Caco-2 (cell line): ENCODE measurements around the gene TMEM17. TPM values are rescaled to one million over a fixed set of nuclear protein-coding genes. Genes with fewer than 3 reads are reported as not detected.

Experiments used
- BruUV-seq: library from RNA; stranded (reverse); fragments of 400-500 nt; replicated peaks from 2 replicates; lab custom pipeline; 2021; lab: Mats Ljungman, UMichigan
- CTCF ChIA-PET: fragments of 300-600 bp; sonication (Branson Sonifier 250); formaldehyde crosslinking; loops from one replicate; lab custom pipeline; 2022; ENCODE audit warnings: antibody characterized with exemption; lab: Charles Lee
- POLR2A ChIA-PET: fragments of 300-600 bp; sonication (Branson Sonifier 250); formaldehyde crosslinking; loops from one replicate; lab custom pipeline; 2022; ENCODE audit warnings: antibody characterized with exemption; lab: Charles Lee
- DNase-seq, 2 experiments: peaks; one replicate each; pipeline versions ENCODE4 v3.0.0 to v3.0.0-alpha.2; 2020 to 2022
- H3K27me3 ChIP-seq: replicated peaks from 2 replicates; pipeline ENCODE4 v1.6.0; 2011; ENCODE audit warnings: low read length; ENCODE audit not compliant: control insufficient read depth, insufficient read depth
- H3K36me3 ChIP-seq: 2 replicates; pipeline ENCODE4 v1.5.1; 2011; ENCODE audit warnings: low read length; ENCODE audit not compliant: control insufficient read depth, insufficient read depth
- H3K4me1 ChIP-seq: fragments of 250-450 bp; sonication (Bioruptor Pico); 2 replicates; pipeline ENCODE4 v1.5.1; 2020; ENCODE audit warnings: mild to moderate bottlenecking
- H3K4me3 ChIP-seq: 2 replicates; pipeline ENCODE4 v1.5.1; 2011; ENCODE audit warnings: low read depth, mild to moderate bottlenecking, control low read depth, low read length
- H3K9me3 ChIP-seq: fragments of 250-450 bp; sonication (Bioruptor Pico); 2 replicates; pipeline ENCODE4 v1.5.1; 2020; ENCODE audit warnings: mild to moderate bottlenecking, moderate library complexity
- H3K27ac Mint-ChIP-seq: one replicate; pipeline ENCODE4 v1.8.0; 2022; ENCODE audit warnings: mixed read lengths; ENCODE audit not compliant: unreplicated experiment
- H3K27me3 Mint-ChIP-seq: one replicate; pipeline ENCODE4 v1.8.0; 2022; ENCODE audit warnings: mixed read lengths; ENCODE audit not compliant: insufficient read depth, unreplicated experiment
- H3K36me3 Mint-ChIP-seq: one replicate; pipeline ENCODE4 v1.8.0; 2022; ENCODE audit warnings: mild to moderate bottlenecking, mixed read lengths; ENCODE audit not compliant: insufficient read depth, unreplicated experiment
- H3K4me1 Mint-ChIP-seq: one replicate; pipeline ENCODE4 v1.8.0; 2022; ENCODE audit warnings: low read depth, mixed read lengths; ENCODE audit not compliant: unreplicated experiment
- H3K4me3 Mint-ChIP-seq: one replicate; pipeline ENCODE4 v1.8.0; 2022; ENCODE audit warnings: mild to moderate bottlenecking, moderate library complexity, mixed read lengths; ENCODE audit not compliant: unreplicated experiment
- H3K9me3 Mint-ChIP-seq: one replicate; pipeline ENCODE4 v1.8.0; 2022; ENCODE audit warnings: mixed read lengths; ENCODE audit not compliant: unreplicated experiment
- intact Hi-C: fragments of 100-400 bp; cut with micrococcal nuclease; formaldehyde crosslinking; loops from one replicate; pipeline ENCODE4 v1.10.0; 2022; ENCODE audit not compliant: unreplicated experiment
- total RNA-seq: library from RNA; stranded (reverse); gene quantifications from 2 replicates; pipeline ENCODE4 v1.2.3, GENCODE V29; 2022
- TF ChIP-seq, protein P1 (sequence below), 2 experiments: fragments of 200-600 bp in 1 of 2; IDR thresholded peaks; 1 replicate in 1 of 2; 2 replicates in 1 of 2; pipeline versions ENCODE4 v1.5.1 to v1.8.0; 2011 to 2022; ENCODE audit warnings: antibody characterized with exemption in 1 of 2, control low read depth in 1 of 2, inconsistent platforms in 1 of 2, low read depth in 1 of 2, low read length in 1 of 2, mild to moderate bottlenecking in 1 of 2, moderate library complexity in 1 of 2; ENCODE audit not compliant: insufficient read depth in 1 of 2, severe bottlenecking in 1 of 2, unreplicated experiment in 1 of 2

The TMEM17 gene
- total RNA-seq, 1 experiment from 2014 or later, result 3.3 TPM

- Histone ChIP-seq H3K4me3 (peak overlapping the region; percentile 51), H3K27me3 (no peaks in the 10 kb centered on the region), H3K9me3 (no peaks in the 10 kb centered on the region), H3K4me1 (no peaks in the 10 kb centered on the region), H3K36me3 (no peaks in the 10 kb centered on the region; the same call in 1 of the 2 replicates)
- peak overlapping the region; percentile 87 for H3K27ac Mint-ChIP-seq
- no peaks in the 10 kb centered on the region for H3K27me3 Mint-ChIP-seq
- DNase-seq, result peak in 1 of 2 experiments; percentile 17
- intact Hi-C loops, result loop anchor here (2.0 to 5.0 kb wide), 2 partner anchors 18 to 137 kb away; no protein-coding TSS in a partner anchor
- H3K9me3 Mint-ChIP-seq, result no peaks in the 10 kb centered on the region
- ChIA-PET POLR2A (interaction anchor here (0.9 to 1.7 kb wide), 4 partner anchors 35 to 200 kb away, joined by 3 to 17 read pairs (median 13); partner anchors contain the start of gene EHBP1), CTCF (interaction anchor here (1.4 kb wide), 1 partner anchor 137 kb away, joined by 4 read pairs; no protein-coding TSS in a partner anchor)
- peaks cover 17% of the 10 kb centered on the region for H3K4me1 Mint-ChIP-seq
- peaks cover 8% of the 10 kb centered on the region for H3K36me3 Mint-ChIP-seq
- peak overlapping the region; percentile 83 for H3K4me3 Mint-ChIP-seq
- TSS peak; percentile 28 for BruUV-seq
- TF ChIP-seq, protein P1, sequence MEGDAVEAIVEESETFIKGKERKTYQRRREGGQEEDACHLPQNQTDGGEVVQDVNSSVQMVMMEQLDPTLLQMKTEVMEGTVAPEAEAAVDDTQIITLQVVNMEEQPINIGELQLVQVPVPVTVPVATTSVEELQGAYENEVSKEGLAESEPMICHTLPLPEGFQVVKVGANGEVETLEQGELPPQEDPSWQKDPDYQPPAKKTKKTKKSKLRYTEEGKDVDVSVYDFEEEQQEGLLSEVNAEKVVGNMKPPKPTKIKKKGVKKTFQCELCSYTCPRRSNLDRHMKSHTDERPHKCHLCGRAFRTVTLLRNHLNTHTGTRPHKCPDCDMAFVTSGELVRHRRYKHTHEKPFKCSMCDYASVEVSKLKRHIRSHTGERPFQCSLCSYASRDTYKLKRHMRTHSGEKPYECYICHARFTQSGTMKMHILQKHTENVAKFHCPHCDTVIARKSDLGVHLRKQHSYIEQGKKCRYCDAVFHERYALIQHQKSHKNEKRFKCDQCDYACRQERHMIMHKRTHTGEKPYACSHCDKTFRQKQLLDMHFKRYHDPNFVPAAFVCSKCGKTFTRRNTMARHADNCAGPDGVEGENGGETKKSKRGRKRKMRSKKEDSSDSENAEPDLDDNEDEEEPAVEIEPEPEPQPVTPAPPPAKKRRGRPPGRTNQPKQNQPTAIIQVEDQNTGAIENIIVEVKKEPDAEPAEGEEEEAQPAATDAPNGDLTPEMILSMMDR (IDR thresholded peaks at IDR 0.05; ENCODE audit: insufficient read depth in 1 of 2, low read depth in 1 of 2, low read length in 1 of 2, severe bottlenecking in 1 of 2, unreplicated experiment in 1 of 2), result no peak
Observed at GRCh38 chr2:62505109-62505749, 766 bp downstream of the TMEM17 start.

DNA sequence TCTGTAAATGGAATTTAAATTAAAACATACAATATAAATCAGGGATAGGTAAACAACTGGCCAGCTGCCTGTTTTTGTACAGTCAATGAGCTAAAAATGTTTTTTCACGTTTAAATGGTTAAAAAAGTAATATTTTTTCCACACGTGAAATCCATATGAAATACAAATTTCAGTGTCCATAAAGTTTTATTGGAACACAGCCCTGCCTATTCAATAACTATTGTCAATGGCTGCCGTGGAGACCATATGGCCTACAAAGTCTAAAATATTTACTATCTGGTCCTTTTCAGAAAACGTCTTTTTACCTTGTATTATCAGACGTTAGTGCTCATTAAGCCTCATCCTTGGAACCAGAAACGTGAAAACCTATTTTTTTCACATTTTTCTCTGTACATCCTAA is 1.3 kb downstream of the TMEM17 start:
- Histone ChIP-seq H3K36me3 (no peaks in the 10 kb centered on the region; the same call in 1 of the 2 replicates), H3K4me3 (no peak overlapping the region), H3K9me3 (no peaks in the 10 kb centered on the region), H3K4me1 (no peaks in the 10 kb centered on the region), H3K27me3 (no peaks in the 10 kb centered on the region)
- no peaks in the 10 kb centered on the region for H3K27me3 Mint-ChIP-seq
- no peak for DNase-seq
- H3K4me1 Mint-ChIP-seq, result peaks cover 17% of the 10 kb centered on the region
- TF ChIP-seq, protein P1 (IDR thresholded peaks at IDR 0.05; ENCODE audit: insufficient read depth in 1 of 2, low read depth in 1 of 2, low read length in 1 of 2, severe bottlenecking in 1 of 2, unreplicated experiment in 1 of 2), result no peak
- peaks cover 8% of the 10 kb centered on the region for H3K36me3 Mint-ChIP-seq
- no peak overlapping the region for H3K4me3 Mint-ChIP-seq
- no peaks in the 10 kb centered on the region for H3K9me3 Mint-ChIP-seq
- intact Hi-C loops, result loop anchor here (2.0 to 5.0 kb wide), 2 partner anchors 18 to 138 kb away; no protein-coding TSS in a partner anchor
- POLR2A ChIA-PET, result no interaction called here
- BruUV-seq, result no TSS peak
- CTCF ChIA-PET, result no interaction called here
- peak overlapping the region; percentile 87 for H3K27ac Mint-ChIP-seq

DNA sequence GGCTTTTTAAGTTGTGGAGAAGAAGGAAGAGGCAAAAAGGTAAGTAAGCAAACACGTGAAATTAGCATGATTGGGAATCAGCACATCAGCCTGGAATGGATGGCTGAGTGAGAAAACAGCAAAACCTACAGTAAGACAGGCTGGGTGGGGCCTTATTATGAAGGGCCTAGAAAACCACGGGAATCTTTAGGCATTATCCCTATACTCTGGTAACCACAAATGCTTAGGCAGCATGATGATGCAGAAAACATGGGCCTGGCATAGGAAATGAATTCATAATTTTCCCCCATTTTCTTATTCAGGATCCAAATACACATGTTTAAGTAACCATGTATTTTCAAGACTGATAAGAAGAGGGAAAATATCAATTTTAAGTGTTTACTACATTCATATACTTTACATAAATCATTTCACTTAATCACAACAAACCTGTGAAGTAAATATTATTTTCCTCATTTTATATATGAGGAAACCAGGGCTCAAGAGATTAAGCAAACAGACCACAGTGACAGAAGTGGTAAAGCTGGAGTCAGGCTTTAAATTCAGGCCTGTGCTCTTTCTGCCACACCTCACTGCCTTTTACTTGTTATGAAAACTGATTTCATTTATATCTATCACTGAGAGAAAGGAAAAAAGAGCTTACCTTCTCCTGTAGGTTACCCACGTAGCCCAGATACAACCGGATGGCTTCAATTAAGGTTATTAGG is 4.0 kb downstream of the TMEM17 start:
- CTCF ChIA-PET, result no interaction called here
- intact Hi-C loops, result no loop called here
- POLR2A ChIA-PET, result no interaction called here

More for the DNA sequence above, 4.0 kb downstream of the TMEM17 start:
- Mint-ChIP-seq H3K36me3 (peaks cover 8% of the 10 kb centered on the region), H3K9me3 (no peaks in the 10 kb centered on the region), H3K27ac (no peak overlapping the region), H3K4me1 (peaks cover 25% of the 10 kb centered on the region), H3K4me3 (no peak overlapping the region), H3K27me3 (no peaks in the 10 kb centered on the region)
- no peak overlapping the region for H3K4me3 ChIP-seq
- BruUV-seq, result no TSS peak
- no peaks in the 10 kb centered on the region for H3K9me3 ChIP-seq
- H3K4me1 ChIP-seq, result no peaks in the 10 kb centered on the region
- TF ChIP-seq, protein P1 (IDR thresholded peaks at IDR 0.05; ENCODE audit: insufficient read depth in 1 of 2, low read depth in 1 of 2, low read length in 1 of 2, severe bottlenecking in 1 of 2, unreplicated experiment in 1 of 2), result no peak
- DNase-seq, result no peak
- H3K27me3 ChIP-seq, result no peaks in the 10 kb centered on the region
- H3K36me3 ChIP-seq, result no peaks in the 10 kb centered on the region
